Measurements from ENCODE around the gene OSTM1.

OSTM1 gene, protein sequence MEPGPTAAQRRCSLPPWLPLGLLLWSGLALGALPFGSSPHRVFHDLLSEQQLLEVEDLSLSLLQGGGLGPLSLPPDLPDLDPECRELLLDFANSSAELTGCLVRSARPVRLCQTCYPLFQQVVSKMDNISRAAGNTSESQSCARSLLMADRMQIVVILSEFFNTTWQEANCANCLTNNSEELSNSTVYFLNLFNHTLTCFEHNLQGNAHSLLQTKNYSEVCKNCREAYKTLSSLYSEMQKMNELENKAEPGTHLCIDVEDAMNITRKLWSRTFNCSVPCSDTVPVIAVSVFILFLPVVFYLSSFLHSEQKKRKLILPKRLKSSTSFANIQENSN

DNA sequence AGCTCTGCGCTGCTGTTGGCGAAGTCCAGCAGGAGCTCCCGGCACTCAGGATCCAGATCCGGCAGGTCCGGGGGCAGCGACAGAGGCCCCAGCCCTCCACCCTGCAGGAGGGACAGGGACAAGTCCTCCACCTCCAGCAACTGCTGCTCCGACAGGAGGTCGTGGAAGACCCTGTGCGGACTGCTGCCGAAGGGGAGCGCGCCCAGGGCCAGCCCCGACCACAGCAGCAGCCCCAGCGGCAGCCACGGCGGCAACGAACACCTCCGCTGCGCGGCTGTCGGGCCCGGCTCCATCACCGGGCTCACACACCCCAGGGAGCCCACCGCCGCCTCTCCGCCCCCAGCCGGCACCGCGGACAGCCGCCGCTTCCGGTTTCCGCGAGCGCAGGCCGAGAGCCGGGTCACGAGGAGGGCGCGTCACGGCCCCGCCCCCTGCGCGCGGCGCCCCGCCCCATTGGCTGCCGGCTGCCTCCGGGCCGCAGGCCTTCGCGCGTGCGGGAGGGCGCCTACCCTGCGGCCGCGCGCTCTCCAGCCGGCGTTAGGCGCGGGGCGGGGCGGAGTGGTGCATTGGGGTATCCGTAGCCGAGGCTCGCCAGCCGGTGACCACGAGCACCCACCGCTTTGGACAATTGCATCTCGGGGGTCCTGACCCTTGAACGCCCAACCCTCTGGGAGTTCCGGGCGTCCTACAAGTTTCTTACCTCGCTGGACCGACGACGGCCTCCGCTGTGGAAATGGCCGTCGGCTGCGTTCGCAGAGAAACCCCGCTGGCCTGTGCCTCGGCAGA, at the start of gene OSTM1:
OSTM1 (minus strand) TSS at position 383 of the 786 bp plus-strand sequence; CDS start at position 293, 90 bp downstream.
- peak; percentile 65 for DNase-seq

DNA sequence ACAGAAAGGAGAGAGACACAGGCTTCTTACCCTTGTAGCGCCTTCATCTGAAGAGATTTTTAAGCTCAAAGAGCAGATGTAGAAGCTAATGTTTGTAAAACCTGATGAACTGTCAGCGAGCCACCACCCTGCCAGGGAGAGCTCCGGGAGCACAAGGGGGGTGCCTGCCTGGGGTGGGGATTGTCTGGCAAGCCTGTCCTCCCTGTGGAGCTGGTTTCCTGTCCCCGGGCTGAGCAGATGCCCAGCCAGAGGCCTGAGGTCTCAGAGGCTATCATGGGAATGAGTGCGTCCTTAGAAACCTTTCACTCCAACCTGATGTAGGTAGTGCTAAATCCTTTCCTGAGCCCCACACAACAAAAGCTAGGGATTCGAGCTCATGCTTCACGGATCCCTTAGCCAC, 49.4 kb upstream of the OSTM1 start:
- no peak for DNase-seq

DNA sequence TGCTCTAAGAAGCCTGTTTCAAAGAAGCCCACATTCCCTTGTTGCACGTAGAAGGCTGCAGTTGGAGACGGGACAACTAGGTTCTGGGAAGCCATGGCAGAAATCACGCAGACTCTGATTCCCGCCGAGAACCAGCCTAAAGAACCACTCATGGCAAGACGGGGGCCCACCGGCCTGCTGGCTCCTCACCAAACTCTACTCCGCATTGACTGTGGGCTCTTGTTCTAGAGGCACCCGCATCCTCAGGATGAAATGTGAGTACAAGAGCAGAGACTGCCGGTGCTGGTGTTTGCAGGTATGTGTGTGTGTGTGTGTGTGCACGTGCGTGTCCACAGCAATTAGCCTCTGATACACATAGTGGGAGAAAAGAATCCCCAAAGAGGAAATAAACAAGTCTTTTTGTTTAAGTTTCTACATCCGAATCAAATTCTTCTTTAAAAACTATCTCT, 49.0 kb upstream of the OSTM1 start:
- DNase-seq: peak; percentile 31

DNA sequence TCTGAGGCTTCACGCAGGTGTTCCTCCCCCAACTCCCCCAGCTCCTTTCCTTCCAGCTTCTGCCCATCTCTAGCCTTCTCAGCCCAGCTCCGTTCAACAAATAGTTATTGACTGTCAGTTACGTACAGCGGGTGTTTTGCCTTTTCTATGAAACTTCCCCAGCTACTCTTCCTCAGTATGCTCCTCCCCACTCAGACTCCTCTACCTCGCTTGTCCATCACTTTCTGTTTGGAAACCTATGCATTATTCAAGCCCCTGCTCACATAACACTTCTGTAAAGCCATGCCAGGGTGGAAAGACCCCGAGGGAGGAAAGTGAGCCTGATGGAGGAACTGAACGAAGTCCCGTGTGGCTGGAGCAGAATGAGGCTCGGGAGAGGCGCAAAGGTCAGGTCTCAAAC, 47.1 kb upstream of the OSTM1 start:
- DNase-seq: no peak

DNA sequence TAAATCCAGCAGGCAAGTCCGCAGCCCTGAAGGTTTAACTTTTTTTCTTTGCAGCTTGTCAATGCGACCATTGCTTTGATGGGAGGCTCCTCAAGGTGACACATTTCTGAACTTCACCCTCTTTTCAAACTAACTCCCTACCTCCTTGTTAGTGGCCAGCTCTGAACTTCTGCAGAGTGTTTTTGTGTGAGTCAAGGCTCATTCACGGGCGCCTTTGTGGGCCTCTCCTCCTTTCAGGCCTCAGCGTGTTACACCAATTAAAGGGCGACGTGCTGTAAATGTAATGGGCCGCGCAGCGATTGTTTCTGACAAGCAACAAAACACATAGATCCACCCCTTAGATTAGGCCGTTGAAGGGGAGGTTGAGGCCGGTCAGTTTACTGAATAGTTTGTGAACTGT, 45.8 kb upstream of the OSTM1 start:
- no peak for DNase-seq

DNA sequence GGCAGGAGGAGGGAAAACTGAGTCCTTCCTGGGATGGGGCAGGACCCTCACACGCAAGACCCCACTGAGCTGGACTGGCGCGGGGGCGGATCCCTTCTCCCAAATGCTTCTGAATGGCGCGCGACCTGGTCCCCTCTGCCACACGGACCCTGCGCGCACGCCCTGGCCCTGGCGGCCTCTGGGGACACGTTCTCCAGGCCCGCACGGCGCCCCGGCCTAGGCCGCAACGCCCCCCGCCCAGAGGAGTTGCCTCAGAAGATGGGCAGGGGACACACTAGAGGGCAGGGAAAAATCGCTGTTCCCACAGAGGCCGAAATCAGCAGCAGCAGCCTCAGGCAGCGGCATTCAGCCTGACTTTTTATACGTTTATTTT, 45.2 kb upstream of the OSTM1 start:
- DNase-seq: no peak

DNA sequence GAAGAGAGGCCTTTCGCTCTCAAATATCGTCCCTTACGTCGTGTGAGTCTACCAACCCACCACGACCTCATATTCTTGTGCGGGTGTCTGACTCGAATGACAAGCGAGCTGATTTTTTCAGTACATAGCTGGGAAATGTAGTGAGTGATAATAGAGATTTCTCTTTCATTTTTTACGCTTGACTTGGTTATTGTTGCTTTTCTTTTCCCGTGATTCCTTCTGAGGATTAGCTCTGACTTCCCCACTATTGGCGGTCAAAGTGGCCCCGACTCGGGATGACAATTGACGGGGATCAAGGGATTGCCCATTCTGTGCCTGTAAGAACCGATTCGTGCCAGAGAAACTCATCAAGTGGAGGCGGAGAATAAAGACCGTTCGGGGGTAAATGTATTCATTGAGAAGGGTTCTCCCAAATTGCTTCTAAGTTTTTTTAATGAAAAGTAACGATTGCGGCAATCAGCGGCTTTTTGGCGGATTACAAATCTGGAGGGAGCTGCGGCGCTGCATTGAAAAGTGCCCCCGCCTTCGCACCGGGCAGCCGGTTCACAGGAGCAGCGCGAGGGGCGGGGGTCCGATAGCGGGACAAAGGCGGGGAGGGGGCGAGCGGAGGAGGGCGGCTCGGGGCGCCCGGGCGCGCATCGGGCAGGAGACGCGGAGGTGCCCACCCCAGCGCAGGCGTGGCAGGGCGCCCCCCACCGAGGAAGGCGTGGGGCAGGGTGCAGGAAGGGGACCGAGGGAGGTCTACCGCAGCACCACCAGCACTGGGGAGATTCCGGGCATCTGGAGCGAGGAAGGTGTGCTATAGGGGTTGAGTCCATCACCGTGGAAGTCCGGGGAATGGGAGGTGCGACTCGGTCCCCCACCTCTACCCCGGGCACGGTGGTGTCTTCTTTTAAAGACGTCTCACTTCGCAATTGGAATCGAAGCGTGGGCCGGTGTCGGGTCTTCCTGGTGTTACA, 44.5 kb upstream of the OSTM1 start:
- peak; percentile 42 for DNase-seq

DNA sequence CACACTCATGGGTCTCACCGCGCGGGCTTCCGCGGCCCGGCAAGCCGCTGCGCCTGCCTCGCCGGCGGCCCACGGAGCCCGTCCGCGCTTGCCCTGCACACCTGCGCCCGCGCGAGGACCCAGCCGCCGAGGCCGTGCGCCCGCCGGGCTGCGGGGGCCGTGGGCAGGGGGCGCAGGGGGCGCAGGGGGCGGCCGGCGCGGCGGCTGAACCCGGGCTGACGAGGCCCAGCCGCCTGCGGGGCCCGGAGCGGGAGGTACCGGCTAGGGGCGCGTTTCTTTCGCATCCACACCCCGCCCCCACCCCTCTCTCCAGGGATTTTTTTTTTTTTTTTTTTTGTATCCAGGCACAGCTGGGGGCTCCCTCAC, 43.8 kb upstream of the OSTM1 start:
- no peak for DNase-seq

DNA sequence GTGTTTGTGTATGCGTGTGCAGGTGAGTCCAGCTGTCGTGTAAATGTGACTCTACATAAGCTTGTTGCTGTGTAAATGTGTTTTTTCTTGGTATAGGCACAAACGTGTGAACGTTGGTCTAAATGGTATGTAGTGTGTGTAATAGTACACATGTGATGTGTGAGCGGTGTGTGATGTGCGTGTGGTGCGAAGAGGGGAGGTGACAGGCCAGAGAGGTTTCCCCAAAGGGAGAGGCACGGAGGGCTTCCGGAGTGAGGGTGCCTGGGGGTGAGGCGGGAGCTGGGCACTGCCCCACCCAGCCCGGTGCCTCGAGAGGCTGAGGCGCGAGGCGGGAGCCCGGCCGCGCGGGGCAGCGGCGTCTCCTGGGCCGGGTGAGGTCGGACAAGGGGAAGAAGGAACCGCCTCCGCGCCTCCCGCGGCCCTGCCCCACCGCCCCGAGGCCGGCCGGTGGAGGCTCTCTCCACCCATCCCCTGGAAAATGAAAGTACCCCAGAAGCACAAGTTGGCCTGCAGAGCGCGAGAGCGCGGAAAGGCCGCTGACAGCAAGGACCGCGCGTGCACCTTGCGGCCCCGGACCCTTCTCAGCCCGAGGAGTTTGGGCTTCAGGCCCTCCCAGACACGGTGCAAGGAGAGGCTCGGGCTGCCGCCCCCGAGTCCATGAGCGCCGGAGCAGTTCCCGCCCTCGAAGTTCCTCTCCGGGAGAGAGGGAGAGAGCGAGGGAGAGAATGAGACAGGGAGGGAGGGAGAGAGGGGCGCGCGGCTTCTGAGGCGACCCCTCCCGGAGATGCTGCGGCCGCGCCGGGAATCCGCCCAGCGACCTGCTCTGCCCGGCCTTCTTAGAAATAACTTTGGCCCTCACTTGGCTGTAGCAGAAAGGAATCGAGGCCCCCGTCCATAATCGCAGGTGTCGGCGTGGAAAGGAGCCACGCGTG, 43.2 kb upstream of the OSTM1 start:
- peak; percentile 24 for DNase-seq

DNA sequence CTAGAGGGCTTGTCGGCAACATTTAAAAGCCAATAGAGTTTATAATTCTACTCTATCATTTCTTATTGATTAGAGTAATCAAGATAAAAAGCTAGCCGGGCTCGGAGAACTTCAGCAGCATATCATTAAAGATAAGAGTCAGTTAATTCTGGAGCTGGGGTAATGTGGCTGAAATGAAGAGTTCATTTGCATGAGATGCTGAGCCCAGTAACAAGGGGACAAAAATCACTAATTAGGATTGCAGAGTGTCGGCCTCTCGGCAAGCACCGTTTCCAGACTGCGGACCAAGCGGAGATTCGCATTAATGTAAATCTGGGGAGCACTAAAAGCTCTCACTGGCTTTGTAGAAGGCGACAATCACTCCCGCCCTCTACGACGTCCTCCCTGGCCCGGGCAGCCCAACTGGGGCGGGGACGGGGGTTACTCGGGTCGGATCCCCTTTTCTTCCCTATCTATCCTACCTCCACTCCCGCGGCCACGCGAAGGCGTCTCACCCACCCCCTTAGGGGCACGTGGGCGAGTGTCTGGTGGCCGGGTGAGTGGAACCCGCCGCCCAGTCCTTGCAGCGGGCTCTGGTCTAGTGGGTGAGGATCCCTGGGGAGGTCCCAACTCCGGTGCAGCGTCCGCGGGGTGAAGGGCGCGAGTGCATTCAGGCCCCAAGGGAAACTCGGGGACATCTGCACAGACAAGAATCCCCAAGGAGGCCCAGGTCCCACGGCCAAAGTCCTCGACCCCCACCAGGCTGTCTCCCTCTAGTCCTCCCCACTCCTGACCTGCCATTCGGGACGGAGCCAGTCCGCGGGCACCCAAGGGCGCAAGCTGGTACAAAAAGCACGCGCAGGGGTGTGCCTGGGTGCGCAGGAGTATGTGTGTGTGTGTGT, 42.2 kb upstream of the OSTM1 start:
- no peak for DNase-seq

DNA sequence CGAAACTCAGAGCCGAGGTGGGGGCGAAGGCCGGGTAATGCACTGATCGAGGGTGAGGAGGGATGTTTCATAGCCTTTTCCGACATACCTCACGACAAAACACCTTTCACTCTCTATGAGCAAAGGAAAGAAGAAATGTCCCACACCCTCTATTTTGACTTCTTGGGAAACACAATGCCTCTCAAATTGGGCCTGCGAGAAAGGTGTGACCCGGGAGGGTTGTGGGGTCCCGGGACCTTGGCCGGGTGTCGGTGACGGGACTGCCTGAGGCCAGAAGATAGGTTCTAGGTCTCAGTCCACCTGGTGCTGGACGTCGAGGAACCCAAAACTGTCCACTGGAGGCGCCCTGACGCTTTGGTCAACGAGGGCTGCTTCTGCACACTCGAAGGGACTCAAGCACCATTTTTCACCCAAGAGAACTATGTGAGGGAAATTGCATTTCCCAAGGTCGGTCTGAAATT, 41.1 kb upstream of the OSTM1 start:
- peak; percentile 31 for DNase-seq

DNA sequence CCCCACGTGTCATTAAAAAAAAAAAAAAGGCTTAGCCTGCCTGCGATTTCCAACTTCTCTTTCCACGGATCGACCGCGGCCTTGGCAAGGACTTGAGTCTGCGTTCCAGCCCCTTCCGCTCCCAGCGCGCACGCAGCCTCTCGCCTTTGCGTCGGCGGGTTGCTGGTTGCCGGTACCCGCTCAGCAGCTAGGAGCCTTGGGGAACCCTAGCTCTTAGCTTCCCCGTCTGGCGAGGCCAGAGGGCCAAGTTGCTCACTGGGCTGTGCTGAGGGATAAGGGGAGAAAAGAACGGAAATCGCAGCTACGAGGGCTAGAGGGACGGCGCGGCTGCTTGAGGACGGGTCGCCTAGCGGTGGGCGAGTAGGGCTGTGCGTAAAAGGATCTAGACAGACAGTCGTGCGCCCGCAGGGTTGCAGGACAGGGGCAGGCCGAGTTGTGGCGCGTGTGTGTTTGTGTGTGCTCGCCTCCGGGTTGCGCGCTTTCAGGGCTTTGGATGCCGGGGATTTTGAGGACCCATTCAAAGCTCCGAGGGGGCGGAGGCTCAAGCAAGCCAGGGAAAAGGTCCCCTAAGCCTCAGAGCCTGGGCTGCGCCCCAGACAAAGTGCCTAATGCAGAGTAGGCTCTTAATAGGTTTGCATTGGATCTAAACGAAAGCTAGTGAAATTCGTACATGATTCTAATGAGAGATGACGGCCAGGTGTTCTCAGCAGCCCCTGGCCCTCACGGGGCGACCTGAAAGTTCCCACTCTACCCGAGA, 40.5 kb upstream of the OSTM1 start:
- DNase-seq: peak; percentile 75

DNA sequence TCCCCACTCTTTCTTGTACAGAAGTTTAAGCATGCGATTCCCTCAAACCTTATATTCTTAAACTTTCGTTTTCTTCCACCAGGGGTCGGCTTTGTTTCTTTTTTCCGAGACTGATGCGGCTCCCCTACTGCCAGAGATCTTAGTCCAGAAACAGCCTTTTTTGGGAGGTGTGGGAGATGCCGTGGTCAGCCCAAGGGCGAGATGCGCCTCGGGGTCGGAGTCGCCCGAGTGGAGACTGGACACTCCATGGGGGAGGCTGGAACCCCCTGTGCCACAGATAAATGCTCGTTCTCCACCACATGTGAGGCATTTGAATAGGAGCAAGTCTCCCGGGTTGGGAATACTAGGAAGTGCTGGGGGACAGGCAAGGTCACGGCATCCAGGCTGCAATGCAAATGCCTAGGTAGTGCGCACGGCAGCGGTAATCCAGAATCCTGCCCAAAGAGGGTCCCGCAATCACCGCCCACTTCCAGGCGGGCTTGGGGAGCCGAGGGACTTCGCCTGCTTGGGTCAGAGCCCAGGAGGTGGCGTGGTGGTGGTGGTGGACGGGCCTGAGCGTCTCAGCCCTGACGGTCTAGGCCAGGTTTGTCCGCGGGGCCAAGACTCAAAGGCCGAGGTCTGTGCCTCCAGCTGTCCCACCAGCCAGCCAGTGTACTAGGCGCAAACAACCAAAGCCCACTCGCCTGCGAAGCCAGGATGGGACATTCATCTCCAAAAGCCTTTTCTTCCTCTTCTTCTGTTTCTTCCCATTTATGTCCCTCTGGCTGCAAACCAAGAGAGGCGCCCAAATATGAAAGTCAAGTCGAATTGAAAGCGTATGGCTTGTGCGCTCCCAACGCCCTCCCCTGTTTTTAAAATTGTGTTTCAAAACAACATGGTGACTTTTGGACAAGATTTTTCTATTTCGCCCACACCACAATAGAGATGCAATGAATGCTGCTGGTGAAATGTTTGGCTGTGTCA, 39.3 kb upstream of the OSTM1 start:
- peak; percentile 62 for DNase-seq

DNA sequence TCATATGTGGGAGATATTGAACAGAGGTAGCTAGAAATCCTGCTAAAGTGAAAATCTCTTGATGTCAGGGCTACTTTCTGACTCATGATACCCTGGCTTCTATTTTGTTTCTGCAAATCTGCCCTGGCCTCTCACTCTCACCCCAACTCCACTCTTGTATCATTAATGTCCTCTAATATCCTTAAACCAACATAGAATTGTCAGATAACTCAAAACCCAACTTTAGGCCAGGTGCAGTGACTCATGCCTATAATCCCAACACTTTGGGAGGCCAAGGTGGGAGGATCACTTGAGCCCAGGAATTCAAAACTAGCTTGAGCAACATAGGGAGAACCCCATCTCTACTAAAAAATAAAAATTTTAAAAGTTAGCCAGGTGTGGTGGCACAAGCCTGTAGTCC, 33.8 kb upstream of the OSTM1 start:
- no peak for DNase-seq

DNA sequence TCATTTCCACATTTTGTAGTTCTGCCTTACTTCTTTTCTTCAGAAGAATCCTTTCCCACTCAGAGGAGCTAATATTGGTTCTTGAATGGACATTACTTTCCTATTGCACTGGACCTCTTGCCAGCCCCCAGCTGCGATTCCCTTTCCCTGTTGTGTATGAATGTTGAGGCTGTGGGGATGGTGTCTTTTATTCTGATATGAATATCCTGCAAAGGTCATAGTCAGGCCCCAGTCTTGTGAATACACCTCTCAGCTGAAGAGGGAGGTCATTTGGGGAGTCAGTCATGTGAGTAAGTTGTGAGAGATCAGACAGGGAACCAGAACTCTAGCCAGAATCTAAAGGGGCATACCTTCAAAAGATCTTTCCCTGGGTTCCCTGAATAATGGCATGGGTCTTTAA, 32.6 kb upstream of the OSTM1 start:
- no peak for DNase-seq

DNA sequence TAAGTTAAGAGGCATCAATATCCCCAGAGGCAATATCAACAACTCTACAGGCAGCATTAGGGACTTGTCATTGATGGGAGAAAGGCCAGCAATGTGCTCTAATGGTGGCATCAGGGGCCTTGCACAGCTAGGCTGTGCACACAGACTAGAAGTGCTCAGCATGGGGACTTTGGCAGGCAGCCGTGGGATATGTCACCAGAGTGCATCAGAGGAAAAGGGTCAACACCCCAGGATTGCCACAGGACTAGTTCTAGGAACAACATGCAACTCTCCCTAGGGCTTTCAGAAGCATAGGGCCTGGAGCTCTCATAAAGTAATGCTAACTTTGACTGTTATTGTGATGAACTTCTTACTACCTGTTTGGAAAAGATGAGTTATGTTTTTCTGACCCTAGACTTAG, 32.2 kb upstream of the OSTM1 start:
- no peak for DNase-seq

DNA sequence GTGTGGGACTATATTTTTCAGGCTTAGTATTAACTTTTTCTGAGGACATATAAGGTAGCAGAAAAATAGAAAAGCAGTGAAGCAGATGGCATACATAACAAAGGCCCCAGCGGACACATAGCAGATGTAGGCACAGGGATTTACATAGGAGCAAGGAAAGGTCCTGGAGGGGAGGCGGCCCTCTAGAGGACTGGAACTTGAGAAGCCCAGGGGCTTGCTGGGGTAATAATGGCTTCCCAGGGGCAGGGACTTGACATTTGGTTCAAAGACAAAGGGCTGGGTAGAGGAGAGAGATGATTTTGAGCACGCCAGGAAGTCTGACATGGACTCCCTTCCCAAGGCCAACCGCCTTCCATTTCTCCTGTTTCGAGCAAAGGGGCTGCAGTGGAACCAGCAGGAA, 31.7 kb upstream of the OSTM1 start:
- DNase-seq: no peak

DNA sequence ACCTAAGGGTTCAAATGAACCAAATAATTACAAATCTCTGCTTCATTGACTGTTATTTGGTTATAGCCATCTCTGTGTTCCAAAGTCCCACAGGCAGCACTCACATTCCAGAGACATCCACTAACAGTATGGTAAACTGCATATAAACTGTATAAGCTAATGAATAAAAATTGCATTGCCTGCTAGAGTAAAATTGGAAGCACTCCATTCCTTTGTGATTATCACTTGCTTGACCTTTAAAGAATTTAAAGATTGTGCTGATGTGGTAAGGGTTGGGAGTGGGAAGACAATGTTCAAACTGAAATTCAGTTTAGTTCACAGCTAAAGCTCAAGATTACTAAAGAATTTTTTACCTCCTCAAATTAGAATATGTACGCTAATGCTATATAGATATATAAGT, 31.0 kb upstream of the OSTM1 start:
- DNase-seq: no peak

DNA sequence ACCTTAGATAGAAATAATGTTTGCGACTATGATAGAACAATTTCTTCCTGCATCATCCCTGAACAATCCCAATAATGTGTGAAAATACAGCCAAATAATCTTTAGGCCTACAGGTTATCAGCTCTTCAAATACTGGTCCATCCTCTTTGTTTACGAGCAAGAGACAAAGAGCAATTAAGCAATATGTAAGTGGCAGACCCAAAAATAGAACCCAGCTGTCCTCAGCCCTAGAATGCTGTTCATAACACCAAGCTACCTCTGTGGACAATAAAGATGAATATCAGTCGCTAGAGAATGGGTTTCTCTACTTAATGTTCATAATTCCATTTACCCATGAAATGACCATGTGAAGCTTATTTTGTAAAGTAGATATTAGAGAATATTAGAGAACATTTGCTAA, 28.4 kb upstream of the OSTM1 start:
- DNase-seq: no peak

All from DMS79 treated with DMSO at 0.1 percent for 48 hours (cell line).